ENCODE data around the gene OLIG3. TPM values are rescaled to one million over a fixed set of nuclear protein-coding genes. Genes with fewer than 3 reads are reported as not detected.

Gene OLIG3
- total RNA-seq, 1 donor from 2014 or later: not detected

- no peak overlapping the region for H2AFZ ChIP-seq (replicated peaks)
- H3K9me3 Mint-ChIP-seq: peaks cover 3% of the 10 kb centered on the region
- peaks cover 74% of the 10 kb centered on the region for H3K4me1 ChIP-seq
These were observed 3.2 kb downstream of the OLIG3 start for GRCh38 chr6:137490961-137491360.

GRCh38 chr6:137490006-137490905, 3.9 kb downstream of the OLIG3 start:
- peaks cover 56% of the 10 kb centered on the region for H3K4me1 Mint-ChIP-seq

More at GRCh38 chr6:137490961-137491360, 3.2 kb downstream of the OLIG3 start:
- no peak overlapping the region for H3K4me3 ChIP-seq
- H3K27me3 ChIP-seq: peaks cover 100% of the 10 kb centered on the region
- peaks cover 97% of the 10 kb centered on the region for H3K27me3 Mint-ChIP-seq (ENCODE audit: insufficient read depth, low read depth)
- H3K9me3 ChIP-seq (ENCODE audit: low read depth): no peaks in the 10 kb centered on the region
- peaks cover 61% of the 10 kb centered on the region for H3K4me1 Mint-ChIP-seq
- H3F3A ChIP-seq (ENCODE audit: low read depth): peaks cover 64% of the 10 kb centered on the region
- TF ChIP-seq EZH2 (IDR thresholded peaks at IDR 0.05): no peak
- TF ChIP-seq EZH2phosphoT487 (IDR thresholded peaks at IDR 0.05): peak; percentile 24
- no peaks in the 10 kb centered on the region for H3K36me3 ChIP-seq
- peak overlapping the region; percentile 84 for H3K4me3 Mint-ChIP-seq
- H3K9ac ChIP-seq: no peak overlapping the region
- H3K27ac Mint-ChIP-seq: no peak overlapping the region
- DNase-seq (ENCODE audit: low spot score): peak; percentile 14
- H3K4me2 ChIP-seq: no peak overlapping the region
- no peaks in the 10 kb centered on the region for H3K36me3 Mint-ChIP-seq
- H3K79me2 ChIP-seq (ENCODE audit: low read depth): no peaks in the 10 kb centered on the region
- no peak overlapping the region for H3K27ac ChIP-seq
- peaks cover 99% of the 10 kb centered on the region for H4K20me1 ChIP-seq (ENCODE audit: low read depth)

DNA sequence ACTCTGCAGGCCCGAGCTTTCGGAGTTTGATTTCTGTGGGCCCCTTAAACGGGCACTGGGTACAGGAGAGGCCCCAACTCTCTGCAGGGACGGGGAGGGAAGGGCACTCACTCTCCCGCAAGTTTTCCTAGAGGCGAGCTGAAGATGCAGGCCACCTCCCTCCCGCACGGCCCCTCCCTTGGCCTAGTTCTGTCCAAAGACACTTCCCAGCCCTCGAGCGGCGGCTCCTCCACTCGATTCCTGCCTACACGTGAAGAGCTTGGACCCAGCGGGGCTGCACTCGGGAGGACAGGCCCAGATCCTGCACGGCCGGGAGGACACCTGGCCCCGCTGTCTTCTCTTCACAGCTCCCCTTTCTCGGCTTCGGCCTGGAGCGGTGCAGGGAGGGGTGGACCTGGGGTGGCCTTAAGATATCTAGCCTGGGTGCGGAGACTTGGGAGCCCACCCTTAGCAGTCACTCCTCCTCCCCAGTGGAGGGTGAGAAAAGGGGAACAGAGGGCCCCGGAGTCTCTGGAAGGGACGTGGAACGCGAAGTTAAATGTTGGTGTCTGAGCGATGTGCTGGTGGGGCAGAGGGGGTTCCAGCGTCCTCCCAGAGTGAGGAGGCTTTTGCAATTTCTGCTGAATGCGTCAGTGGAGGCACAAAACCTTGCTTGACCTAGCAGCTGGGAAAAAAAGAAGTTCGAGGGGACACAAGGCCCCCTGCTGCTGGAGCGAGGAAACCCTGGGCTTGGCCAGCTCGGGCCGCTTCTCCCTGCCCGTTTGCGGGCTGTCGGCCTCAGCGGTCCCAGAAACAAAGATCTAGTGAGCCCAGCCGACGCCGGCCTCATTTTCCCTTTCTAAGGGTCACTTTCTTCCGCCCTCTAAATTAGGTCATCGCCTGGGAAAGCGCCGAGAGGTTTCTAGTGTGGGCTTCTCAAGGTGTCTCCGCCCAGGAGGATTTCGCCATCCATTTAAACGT, 4.9 kb downstream of the OLIG3 start:
- no peaks in the 10 kb centered on the region for H3K36me3 ChIP-seq
- peaks cover 63% of the 10 kb centered on the region for H3K4me1 ChIP-seq
- peaks cover 100% of the 10 kb centered on the region for H3K27me3 ChIP-seq
- Mint-ChIP-seq H3K27ac (no peak overlapping the region), H3K27me3 (ENCODE audit: insufficient read depth, low read depth) (peaks cover 93% of the 10 kb centered on the region), H3K36me3 (no peaks in the 10 kb centered on the region), H3K4me3 (peak overlapping the region; percentile 72), H3K4me1 (peaks cover 48% of the 10 kb centered on the region), H3K9me3 (peaks cover 3% of the 10 kb centered on the region)
- H3K27ac ChIP-seq: no peak overlapping the region
- H3K4me2 ChIP-seq: peak overlapping the region; percentile 75
- H3K9me3 ChIP-seq (ENCODE audit: low read depth): no peaks in the 10 kb centered on the region
- peaks cover 84% of the 10 kb centered on the region for H4K20me1 ChIP-seq (ENCODE audit: low read depth)
- no peaks in the 10 kb centered on the region for H3K79me2 ChIP-seq (ENCODE audit: low read depth)
- H3K4me3 ChIP-seq: peak overlapping the region; percentile 37
- DNase-seq (ENCODE audit: low spot score): peak; percentile 78
- TF ChIP-seq EZH2 (IDR thresholded peaks at IDR 0.05) (peak; percentile 82), EZH2phosphoT487 (IDR thresholded peaks at IDR 0.05) (peak; percentile 73)
- TF ChIP-seq, protein P1, sequence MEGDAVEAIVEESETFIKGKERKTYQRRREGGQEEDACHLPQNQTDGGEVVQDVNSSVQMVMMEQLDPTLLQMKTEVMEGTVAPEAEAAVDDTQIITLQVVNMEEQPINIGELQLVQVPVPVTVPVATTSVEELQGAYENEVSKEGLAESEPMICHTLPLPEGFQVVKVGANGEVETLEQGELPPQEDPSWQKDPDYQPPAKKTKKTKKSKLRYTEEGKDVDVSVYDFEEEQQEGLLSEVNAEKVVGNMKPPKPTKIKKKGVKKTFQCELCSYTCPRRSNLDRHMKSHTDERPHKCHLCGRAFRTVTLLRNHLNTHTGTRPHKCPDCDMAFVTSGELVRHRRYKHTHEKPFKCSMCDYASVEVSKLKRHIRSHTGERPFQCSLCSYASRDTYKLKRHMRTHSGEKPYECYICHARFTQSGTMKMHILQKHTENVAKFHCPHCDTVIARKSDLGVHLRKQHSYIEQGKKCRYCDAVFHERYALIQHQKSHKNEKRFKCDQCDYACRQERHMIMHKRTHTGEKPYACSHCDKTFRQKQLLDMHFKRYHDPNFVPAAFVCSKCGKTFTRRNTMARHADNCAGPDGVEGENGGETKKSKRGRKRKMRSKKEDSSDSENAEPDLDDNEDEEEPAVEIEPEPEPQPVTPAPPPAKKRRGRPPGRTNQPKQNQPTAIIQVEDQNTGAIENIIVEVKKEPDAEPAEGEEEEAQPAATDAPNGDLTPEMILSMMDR (IDR thresholded peaks at IDR 0.05): no peak
- H2AFZ ChIP-seq (replicated peaks): no peak overlapping the region
- H3F3A ChIP-seq (ENCODE audit: low read depth): peaks cover 50% of the 10 kb centered on the region
- H3K9ac ChIP-seq: no peak overlapping the region

More at GRCh38 chr6:137490006-137490905, 3.9 kb downstream of the OLIG3 start:
- H3K4me2 ChIP-seq: peak overlapping the region; percentile 75
- H3K9me3 ChIP-seq (ENCODE audit: low read depth): no peaks in the 10 kb centered on the region
- H3K27me3 Mint-ChIP-seq (ENCODE audit: insufficient read depth, low read depth): peaks cover 96% of the 10 kb centered on the region
- peaks cover 93% of the 10 kb centered on the region for H4K20me1 ChIP-seq (ENCODE audit: low read depth)
- H3K4me3 Mint-ChIP-seq: peak overlapping the region; percentile 72
- H3K4me1 ChIP-seq: peaks cover 73% of the 10 kb centered on the region
- no peak overlapping the region for H3K27ac Mint-ChIP-seq
- no peaks in the 10 kb centered on the region for H3K79me2 ChIP-seq (ENCODE audit: low read depth)
- H3K9me3 Mint-ChIP-seq: peaks cover 3% of the 10 kb centered on the region
- H3K9ac ChIP-seq: no peak overlapping the region
- H3K36me3 Mint-ChIP-seq: no peaks in the 10 kb centered on the region
- no peaks in the 10 kb centered on the region for H3K36me3 ChIP-seq
- H3K27me3 ChIP-seq: peaks cover 100% of the 10 kb centered on the region
- no peak overlapping the region for H3K27ac ChIP-seq
- no peak overlapping the region for H2AFZ ChIP-seq (replicated peaks)
- DNase-seq (ENCODE audit: low spot score): peak; percentile 27
- H3F3A ChIP-seq (ENCODE audit: low read depth): peaks cover 60% of the 10 kb centered on the region
- TF ChIP-seq, protein P1 (IDR thresholded peaks at IDR 0.05): no peak
- H3K4me3 ChIP-seq: peak overlapping the region; percentile 37

Measured in neural progenitor cell (in vitro differentiated cells).